Keratinocyte (primary cell): ENCODE measurements around the gene OGDH.

Source experiments
- CTCF ChIP-seq, 3 experiments: IDR thresholded peaks in 1 of 3; conservative IDR thresholded peaks in 1 of 3; optimal IDR thresholded peaks in 1 of 3; 2 replicates in 2 of 3; 3 replicates in 1 of 3; pipeline versions ENCODE3 to v1.5.1; 2011; ENCODE audit warnings: low read length in 3 of 3, mild to moderate bottlenecking in 3 of 3, moderate library complexity in 2 of 3, control low read depth in 1 of 3, inconsistent platforms in 1 of 3; ENCODE audit not compliant: insufficient read depth in 2 of 3; ENCODE audit errors: extremely low read depth in 1 of 3
- EZH2 ChIP-seq: IDR thresholded peaks from one replicate; pipeline ENCODE4 v1.6.1; 2012; ENCODE audit warnings: inconsistent platforms, mild to moderate bottlenecking, low read length, moderate library complexity

DNA sequence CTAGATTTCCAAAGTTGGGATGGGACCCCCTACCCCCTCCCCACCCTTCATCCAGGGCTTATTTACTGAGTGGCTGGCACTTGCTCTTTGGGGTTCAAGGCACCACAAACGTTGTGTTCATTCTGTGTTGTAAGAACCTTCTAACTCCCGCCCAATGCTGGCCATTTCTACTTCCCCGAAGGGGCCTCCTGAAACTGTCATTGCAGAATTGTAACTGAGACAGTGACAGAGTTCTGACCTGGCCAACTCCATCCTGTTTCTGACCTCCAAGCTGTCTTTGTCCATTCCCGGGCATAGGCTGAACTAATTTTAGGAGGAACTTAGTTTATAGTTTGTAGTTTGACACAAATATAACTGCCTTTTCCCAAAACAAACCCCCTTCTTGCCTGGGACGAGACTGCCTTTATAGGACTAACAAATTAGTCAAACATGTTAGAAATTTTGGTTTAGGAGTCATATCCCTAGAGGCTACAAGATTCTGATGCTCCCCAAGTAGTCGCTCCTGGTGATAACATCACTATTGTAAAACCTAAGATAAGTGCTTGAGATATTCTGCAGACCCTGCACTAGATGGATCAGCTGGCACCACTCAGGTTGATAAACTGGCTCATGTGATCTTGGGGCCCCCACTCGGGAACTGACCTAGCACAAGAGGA, 107.4 kb downstream of the OGDH start:
- TF ChIP-seq CTCF (optimal IDR thresholded peaks at IDR 0.05 in 1 of 3, IDR thresholded peaks at IDR 0.05 in 1 of 3, conservative IDR thresholded peaks at IDR 0.05 in 1 of 3; ENCODE audit: extremely low read depth in 1 of 3, insufficient read depth in 2 of 3, low read length in 3 of 3) (no peak), EZH2 (no peak)
